Transverse colon (tissue), 4 donors: ENCODE data around the gene XYLT1.

Source experiments
- EP300 ChIP-seq: sonication (generic); formaldehyde crosslinking; IDR thresholded peaks from one replicate; pipeline ENCODE4 v1.6.1; 2017; ENCODE audit warnings: antibody characterized with exemption, low read depth
- POLR2A ChIP-seq: fragments of 450-650 bp; IDR thresholded peaks from one replicate; pipeline ENCODE4 v1.6.1; 2016; ENCODE audit warnings: antibody characterized with exemption, mild to moderate bottlenecking, moderate library complexity
- POLR2AphosphoS5 ChIP-seq, 3 donors: sonication (generic); formaldehyde crosslinking; IDR thresholded peaks; one replicate each; pipeline ENCODE4 v1.6.1; 2016; ENCODE audit warnings: antibody characterized with exemption in 3 of 3
- TF ChIP-seq, protein P1 (sequence below), 5 experiments: fragments of 200-600 bp in 3 of 5; fragments of 450-650 bp in 2 of 5; sonication (generic) in 3 of 5; IDR thresholded peaks; 1 replicate in 2 of 5; 2 replicates in 3 of 5; pipeline ENCODE4 v1.5.1; 2016 to 2017; ENCODE audit warnings: antibody characterized with exemption in 5 of 5, inconsistent platforms in 3 of 5, mild to moderate bottlenecking in 2 of 5, moderate library complexity in 1 of 5

DNA sequence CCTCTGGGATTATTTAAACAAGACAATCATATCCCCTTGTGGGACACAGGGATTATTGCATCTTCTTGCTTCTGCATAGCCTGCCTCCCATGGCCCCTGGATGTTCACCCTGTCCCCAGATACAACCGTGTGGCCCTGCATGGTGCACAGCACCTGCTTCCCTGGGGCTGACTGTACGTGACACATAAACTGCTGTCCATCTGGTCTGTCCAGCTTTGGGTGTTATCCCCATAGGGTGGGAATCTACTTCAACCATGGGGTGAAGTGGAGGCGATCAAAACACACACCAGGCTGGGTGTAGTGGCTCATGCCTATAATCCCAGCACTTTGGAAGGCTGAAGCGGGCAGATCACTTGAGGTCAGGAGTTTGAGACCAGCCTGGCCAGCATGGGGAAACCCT is 138.8 kb downstream of the XYLT1 start:
- TF ChIP-seq POLR2A (no peak), POLR2AphosphoS5 (IDR thresholded peaks at IDR 0.05) (no peak), EP300 (no peak)
- TF ChIP-seq, protein P1, sequence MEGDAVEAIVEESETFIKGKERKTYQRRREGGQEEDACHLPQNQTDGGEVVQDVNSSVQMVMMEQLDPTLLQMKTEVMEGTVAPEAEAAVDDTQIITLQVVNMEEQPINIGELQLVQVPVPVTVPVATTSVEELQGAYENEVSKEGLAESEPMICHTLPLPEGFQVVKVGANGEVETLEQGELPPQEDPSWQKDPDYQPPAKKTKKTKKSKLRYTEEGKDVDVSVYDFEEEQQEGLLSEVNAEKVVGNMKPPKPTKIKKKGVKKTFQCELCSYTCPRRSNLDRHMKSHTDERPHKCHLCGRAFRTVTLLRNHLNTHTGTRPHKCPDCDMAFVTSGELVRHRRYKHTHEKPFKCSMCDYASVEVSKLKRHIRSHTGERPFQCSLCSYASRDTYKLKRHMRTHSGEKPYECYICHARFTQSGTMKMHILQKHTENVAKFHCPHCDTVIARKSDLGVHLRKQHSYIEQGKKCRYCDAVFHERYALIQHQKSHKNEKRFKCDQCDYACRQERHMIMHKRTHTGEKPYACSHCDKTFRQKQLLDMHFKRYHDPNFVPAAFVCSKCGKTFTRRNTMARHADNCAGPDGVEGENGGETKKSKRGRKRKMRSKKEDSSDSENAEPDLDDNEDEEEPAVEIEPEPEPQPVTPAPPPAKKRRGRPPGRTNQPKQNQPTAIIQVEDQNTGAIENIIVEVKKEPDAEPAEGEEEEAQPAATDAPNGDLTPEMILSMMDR (IDR thresholded peaks at IDR 0.05) = no peak
